Mammary epithelial cell (primary cell): ENCODE results near the gene PRM1.

ENCODE experiments used
- CTCF ChIP-seq, 2 donors: IDR thresholded peaks in 1 of 2; conservative IDR thresholded peaks in 1 of 2; 2 replicates each; pipeline ENCODE4 v1.5.1; 2011 to 2012; ENCODE audit warnings: inconsistent platforms in 2 of 2, low read length in 2 of 2, mild to moderate bottlenecking in 2 of 2, control low read depth in 1 of 2, low read depth in 1 of 2; ENCODE audit not compliant: insufficient read depth in 1 of 2; ENCODE audit errors: extremely low read depth in 1 of 2
- EZH2 ChIP-seq: IDR thresholded peaks from 2 replicates; pipeline ENCODE4 v1.6.1; 2012; ENCODE audit warnings: low read length, inconsistent platforms, borderline replicate concordance

- no peak for TF ChIP-seq CTCF (conservative IDR thresholded peaks at IDR 0.05 in 1 of 2, IDR thresholded peaks at IDR 0.05 in 1 of 2; ENCODE audit: extremely low read depth in 1 of 2, insufficient read depth in 1 of 2, low read depth in 1 of 2, low read length in 2 of 2)
- no peak for TF ChIP-seq EZH2
Measured at GRCh38 chr16:11301645-11302501, 20.7 kb upstream of the PRM1 start.
